ENCODE measurements around the gene CSNK1D.

DNA sequence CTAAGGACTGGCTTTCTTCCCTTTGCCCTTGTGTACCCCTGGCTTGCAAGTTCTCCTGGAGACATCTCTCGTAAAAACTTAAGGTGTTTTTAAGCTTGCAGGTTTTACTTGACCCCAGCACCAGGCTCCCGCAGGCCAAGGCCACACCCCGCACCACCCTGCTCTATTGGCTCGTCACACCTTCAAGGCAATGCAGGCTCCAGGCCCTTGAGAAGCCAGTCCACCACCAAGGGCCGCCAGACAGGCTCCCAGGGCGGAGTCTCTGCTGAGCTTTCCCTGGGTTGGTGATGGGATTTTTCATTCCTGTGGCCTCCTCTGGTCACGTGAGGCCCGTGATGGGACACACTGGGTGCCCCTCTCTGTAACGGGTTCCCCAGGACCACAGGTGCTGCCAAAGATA is 9.9 kb downstream of the CSNK1D start:
- TF ChIP-seq, protein P1, sequence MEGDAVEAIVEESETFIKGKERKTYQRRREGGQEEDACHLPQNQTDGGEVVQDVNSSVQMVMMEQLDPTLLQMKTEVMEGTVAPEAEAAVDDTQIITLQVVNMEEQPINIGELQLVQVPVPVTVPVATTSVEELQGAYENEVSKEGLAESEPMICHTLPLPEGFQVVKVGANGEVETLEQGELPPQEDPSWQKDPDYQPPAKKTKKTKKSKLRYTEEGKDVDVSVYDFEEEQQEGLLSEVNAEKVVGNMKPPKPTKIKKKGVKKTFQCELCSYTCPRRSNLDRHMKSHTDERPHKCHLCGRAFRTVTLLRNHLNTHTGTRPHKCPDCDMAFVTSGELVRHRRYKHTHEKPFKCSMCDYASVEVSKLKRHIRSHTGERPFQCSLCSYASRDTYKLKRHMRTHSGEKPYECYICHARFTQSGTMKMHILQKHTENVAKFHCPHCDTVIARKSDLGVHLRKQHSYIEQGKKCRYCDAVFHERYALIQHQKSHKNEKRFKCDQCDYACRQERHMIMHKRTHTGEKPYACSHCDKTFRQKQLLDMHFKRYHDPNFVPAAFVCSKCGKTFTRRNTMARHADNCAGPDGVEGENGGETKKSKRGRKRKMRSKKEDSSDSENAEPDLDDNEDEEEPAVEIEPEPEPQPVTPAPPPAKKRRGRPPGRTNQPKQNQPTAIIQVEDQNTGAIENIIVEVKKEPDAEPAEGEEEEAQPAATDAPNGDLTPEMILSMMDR (IDR thresholded peaks at IDR 0.05), result no peak
- TF ChIP-seq EZH2 (IDR thresholded peaks at IDR 0.05), result no peak
